HG03439 (cell line): ENCODE data around the gene NDUFB7.

Experiments used
- ATAC-seq: cut with Tn5 transposase; IDR thresholded peaks from one replicate; pipeline ENCODE4 v1.9.1; 2021; ENCODE audit warnings: mild to moderate bottlenecking, moderate library complexity; ENCODE audit not compliant: unreplicated experiment

Gene NDUFB7

DNA sequence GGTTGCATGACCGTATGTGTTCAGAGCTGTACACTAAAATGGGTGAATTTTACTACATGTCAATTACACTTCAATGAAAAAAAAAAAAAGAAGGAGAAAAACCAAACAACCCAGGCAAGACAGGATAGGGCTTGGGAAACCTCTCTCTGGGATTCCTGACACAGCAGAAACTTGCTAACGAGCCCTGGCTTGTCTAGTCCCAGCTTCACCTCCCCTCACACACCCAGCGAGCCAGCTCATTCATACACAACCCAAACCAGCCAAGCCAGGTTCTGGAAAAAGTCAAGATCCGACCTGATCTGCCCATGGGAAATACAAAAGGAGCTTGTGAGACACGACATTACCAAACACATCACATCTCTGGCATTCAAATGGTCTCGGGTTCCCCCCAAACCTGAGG, 46.1 kb downstream of the NDUFB7 start:
- no peak for ATAC-seq

DNA sequence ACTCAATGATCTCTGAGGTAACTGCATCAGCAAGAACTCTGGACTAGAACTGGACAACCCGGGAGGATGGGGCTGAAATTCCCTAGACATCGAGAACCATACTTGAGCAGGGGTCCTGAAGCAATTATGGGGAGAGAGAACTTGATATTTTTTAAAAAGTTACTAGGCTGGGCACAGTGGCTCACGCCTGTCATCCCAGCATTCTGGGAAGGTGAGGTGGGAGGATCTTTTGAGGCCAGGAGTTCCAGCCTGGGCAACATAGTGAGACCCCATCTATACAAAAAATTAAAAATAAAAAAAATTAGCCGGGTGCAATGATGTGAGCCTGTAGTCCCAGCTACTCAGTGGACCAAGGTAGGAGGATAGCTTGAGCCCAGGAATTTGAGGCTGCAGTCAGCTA, 51.3 kb downstream of the NDUFB7 start:
- no peak for ATAC-seq

DNA sequence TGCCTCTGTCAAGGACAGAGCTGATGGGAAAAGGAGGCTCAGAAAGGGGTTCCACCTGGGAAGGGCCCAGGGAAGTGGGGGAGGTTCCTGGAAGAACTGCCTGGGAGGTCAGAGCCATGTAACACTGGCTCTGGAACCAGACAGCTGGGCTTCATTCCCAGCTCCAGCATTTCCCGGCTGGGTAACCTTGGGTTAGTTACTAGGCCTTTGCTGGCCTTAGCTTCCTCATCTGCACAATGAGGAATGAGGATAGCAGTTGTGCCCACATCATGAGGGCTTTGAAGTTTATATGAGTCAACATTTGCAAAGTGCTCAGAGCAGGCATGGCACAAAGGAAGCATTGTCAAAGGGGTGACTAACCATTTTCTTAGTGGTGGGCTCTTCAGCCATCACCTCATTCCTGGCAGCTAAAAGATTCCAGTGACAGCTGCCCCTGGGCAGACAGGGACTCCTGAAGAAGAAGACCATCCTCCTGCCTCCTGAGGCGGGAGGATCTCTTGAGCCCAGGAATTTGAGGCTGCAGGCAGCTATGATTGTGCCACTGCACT, 51.9 kb downstream of the NDUFB7 start:
- ATAC-seq, result no peak

GRCh38 chr19:14519245-14519859, 52.5 kb downstream of the NDUFB7 start:
- no peak for ATAC-seq

- ATAC-seq, result peak; percentile 66
Observed at GRCh38 chr19:14517840-14518505, 53.9 kb downstream of the NDUFB7 start, which contains the start of gene DNAJB1. DNAJB1 (minus strand) TSS chr19:14518397; CDS start chr19:14518349, 48 bp downstream.

- peak; percentile 0 for ATAC-seq
Observed at GRCh38 chr19:14517446-14517839, 54.4 kb downstream of the NDUFB7 start.

DNA sequence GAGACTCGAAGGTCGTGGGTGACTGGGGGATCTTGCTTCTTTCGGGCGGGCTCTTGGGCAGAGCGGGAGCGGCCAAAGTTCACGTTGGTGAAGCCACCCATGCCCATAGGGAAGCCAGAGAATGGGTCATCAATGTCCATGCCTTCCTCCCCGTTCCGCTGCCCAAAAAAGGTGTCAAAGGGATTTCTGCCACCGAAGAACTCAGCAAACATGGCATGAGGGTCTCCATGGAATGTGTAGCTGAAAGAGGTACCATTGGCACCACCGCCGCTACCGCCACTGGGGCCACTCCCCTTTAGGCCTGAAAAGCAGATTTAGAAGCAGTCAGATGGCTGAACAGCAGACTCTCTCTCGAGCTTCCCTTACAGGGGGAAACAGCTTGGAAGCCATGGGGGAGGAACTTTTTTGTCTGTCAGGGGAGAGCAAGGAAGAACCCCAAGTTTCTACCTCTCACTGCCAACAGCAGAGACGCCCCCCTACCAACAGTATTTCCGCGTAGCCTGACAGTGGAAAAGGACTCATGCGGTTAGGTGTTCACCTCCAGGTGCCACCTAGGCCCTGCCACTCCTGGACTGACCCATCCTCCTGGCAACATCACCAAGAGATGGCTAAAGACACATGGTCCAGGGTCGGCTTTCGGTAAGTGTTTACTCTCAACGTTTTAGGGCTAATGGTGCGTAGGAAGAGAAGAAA, 55.0 kb downstream of the NDUFB7 start:
- ATAC-seq, result no peak
